K562 (cell line): ENCODE data around the gene ZNF77. TPM values are rescaled to one million over a fixed set of nuclear protein-coding genes. Genes with fewer than 3 reads are reported as not detected.

ENCODE experiments used
- CCNT2 ChIP-seq: IDR thresholded peaks from 2 replicates; pipeline ENCODE4 v1.6.1; 2011; ENCODE audit warnings: borderline replicate concordance, low read depth, mild to moderate bottlenecking, moderate library complexity, mixed read lengths, low read length; ENCODE audit not compliant: insufficient read length; ENCODE audit errors: extremely low read depth
- FOS ChIP-seq: IDR thresholded peaks from 3 replicates; pipeline ENCODE4 v1.6.1; 2011; ENCODE audit not compliant: insufficient read length; ENCODE audit errors: extremely low read depth
- FOXK1 ChIP-seq: sonication (generic); formaldehyde crosslinking; IDR thresholded peaks from 2 replicates; pipeline ENCODE4 v1.8.0; 2022; ENCODE audit warnings: missing genetic modification reagents, mild to moderate bottlenecking, borderline replicate concordance
- MAZ ChIP-seq, 2 experiments: fragments of 450-650 bp in 1 of 2; sonication (generic) in 1 of 2; formaldehyde crosslinking; IDR thresholded peaks in 1 of 2; conservative IDR thresholded peaks in 1 of 2; 2 replicates each; pipeline versions ENCODE4 v1.4.0 to v1.5.0; 2020; ENCODE audit warnings: mild to moderate bottlenecking in 1 of 2, missing genetic modification reagents in 1 of 2
- NCOA2 ChIP-seq, 2 experiments: fragments of 450-650 bp; IDR thresholded peaks; 2 replicates each; pipeline ENCODE4 v1.6.1; 2018; ENCODE audit warnings: mild to moderate bottlenecking in 2 of 2, moderate library complexity in 1 of 2; ENCODE audit not compliant: partially characterized antibody in 2 of 2
- RBFOX2 ChIP-seq: fragments of 200-400 bp; formaldehyde crosslinking; IDR thresholded peaks from 2 replicates; pipeline ENCODE4 v1.6.1; 2017; ENCODE audit warnings: low read depth, mild to moderate bottlenecking, low read length, moderate library complexity
- TCF7L2 ChIP-seq: fragments of 150-350 bp; IDR thresholded peaks from 2 replicates; pipeline ENCODE4 v1.6.1; 2016; ENCODE audit warnings: low read depth, mild to moderate bottlenecking, low read length, moderate library complexity
- ZBTB7A ChIP-seq: IDR thresholded peaks from 2 replicates; pipeline ENCODE4 v1.6.1; 2011; ENCODE audit warnings: low read depth, mild to moderate bottlenecking, low read length, moderate library complexity, borderline replicate concordance; ENCODE audit not compliant: control insufficient read depth
- ZFX ChIP-seq: sonication (generic); formaldehyde crosslinking; IDR thresholded peaks from 2 replicates; pipeline ENCODE4 v1.8.0; 2022; ENCODE audit warnings: mild to moderate bottlenecking, missing genetic modification reagents, moderate library complexity
- polyA plus RNA-seq, 8 experiments: library from polyadenylated mRNA; depleted of rRNA in 4 of 8; stranded (reverse) in 5 of 8; unstranded in 3 of 8; fragments of >200 nt; fragmentation: Nextera tagmentation in 2 of 8; fragmentation: Illumina TruSeq in 1 of 8; extraction: Ambion mirVana in 2 of 8; extraction: Trizol in 1 of 8; gene quantifications; 2 replicates each; pipeline versions ENCODE4 v1.2.1 to v1.2.3, GENCODE V29; 2011 to 2014; ENCODE audit warnings: inconsistent platforms in 1 of 8, missing spikeins in 1 of 8
- total RNA-seq, 7 experiments: library from RNA; depleted of rRNA in 6 of 7; stranded (reverse); fragments of >200 nt in 6 of 7; fragmentation: Illumina TruSeq in 2 of 7; extraction: Trizol in 2 of 7; gene quantifications; 2 replicates each; pipeline versions ENCODE4 v1.2.1 to v1.2.3, GENCODE V29; 2011 to 2021; ENCODE audit warnings: low replicate concordance in 1 of 7
- TF ChIP-seq, protein P1 (sequence below), 2 experiments: fragments of 450-650 bp in 1 of 2; sonication (generic) in 1 of 2; formaldehyde crosslinking in 1 of 2; IDR thresholded peaks; 2 replicates each; pipeline versions ENCODE4 v1.7.1 to v1.9.0; 2016 to 2022; ENCODE audit warnings: inconsistent platforms in 1 of 2, mild to moderate bottlenecking in 1 of 2, missing genetic modification reagents in 1 of 2
- TF ChIP-seq, protein P2 (sequence below), 2 experiments: IDR thresholded peaks; 2 replicates each; pipeline ENCODE4 v1.6.1; 2011; ENCODE audit warnings: borderline replicate concordance in 1 of 2, control low read depth in 1 of 2, low read depth in 1 of 2, low read length in 1 of 2, mild to moderate bottlenecking in 1 of 2, mixed read lengths in 1 of 2, moderate library complexity in 1 of 2; ENCODE audit not compliant: insufficient read depth in 1 of 2, insufficient read length in 1 of 2, poor library complexity in 1 of 2, severe bottlenecking in 1 of 2; ENCODE audit errors: extremely low read depth in 1 of 2

The ZNF77 gene
- total and polyA plus RNA-seq, 9 of the 15 experiments (the other 6 are each of a cell fraction or from before 2014, with no cell fraction given), result 4.3 to 14.5 (median 7.7) TPM

DNA sequence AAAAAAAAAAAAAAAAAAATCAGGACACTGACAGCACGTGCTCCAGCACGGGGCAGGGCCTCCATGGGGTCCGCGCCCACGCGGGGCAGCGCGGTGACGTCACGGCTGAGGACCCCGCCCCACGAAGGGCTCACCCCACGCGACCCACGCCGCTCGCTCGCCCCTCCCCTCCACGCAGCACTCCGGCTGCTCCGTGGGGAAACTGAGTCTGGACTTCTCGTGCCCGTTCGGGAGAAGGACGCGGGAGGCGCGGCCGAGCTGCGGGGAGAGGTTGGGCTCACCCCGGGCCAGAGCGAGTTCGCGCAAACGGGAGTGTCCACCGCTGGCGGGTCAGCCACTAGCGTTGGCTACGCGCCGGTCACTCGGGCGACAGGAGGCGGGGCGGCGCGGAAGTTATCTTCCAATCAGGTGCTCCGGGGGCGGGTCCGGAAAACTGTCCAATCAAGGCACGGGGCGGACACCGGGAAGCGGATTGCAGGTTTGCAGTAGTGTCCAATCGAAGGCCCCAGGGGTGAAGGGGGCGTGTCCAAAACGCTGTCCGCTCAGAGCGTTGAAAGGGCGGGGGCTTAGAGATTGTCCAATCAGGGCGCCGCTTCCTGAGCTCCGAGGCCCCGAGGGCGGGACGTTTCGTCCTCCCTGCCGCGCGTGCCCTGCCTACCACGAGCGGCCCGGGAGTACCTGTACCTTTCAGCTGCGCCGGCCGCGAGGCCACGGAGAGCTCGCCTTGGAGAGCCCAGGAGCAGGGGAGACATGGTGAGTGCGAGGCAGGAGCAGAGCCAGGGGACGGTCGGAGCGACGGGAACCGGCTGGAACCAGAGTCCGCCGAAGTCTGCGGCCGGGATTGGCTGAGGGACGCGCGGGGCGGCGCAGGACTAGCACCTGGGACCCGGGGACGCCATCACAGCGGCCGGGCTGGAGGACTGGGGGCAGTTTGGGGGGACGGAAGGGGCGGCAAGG lies 44.2 kb downstream of the ZNF77 start, which contains the start of gene ZNF57 (continued):
- TF ChIP-seq CCNT2 (peak; percentile 9), TCF7L2 (no peak), ZBTB7A (0 out of 2 replicates have a peak, but pooled peaks have one; percentile 21), FOXK1 (peak; percentile 87; the same call in 1 of the 2 replicates), ZFX (peak; percentile 34; the same call in 1 of the 2 replicates), RBFOX2 (peak; percentile 85), FOS (peak; percentile 84), NCOA2 (IDR thresholded peaks at IDR 0.05; ENCODE audit: partially characterized antibody in 2 of 2) (no peak), MAZ (CRISPR knock-in tag; conservative IDR thresholded peaks at IDR 0.05 in 1 of 2, IDR thresholded peaks at IDR 0.05 in 1 of 2) (0 out of 4 replicates have a peak, but pooled peaks of 1 of the 2 experiments have one; percentile 25)
- TF ChIP-seq, protein P1, sequence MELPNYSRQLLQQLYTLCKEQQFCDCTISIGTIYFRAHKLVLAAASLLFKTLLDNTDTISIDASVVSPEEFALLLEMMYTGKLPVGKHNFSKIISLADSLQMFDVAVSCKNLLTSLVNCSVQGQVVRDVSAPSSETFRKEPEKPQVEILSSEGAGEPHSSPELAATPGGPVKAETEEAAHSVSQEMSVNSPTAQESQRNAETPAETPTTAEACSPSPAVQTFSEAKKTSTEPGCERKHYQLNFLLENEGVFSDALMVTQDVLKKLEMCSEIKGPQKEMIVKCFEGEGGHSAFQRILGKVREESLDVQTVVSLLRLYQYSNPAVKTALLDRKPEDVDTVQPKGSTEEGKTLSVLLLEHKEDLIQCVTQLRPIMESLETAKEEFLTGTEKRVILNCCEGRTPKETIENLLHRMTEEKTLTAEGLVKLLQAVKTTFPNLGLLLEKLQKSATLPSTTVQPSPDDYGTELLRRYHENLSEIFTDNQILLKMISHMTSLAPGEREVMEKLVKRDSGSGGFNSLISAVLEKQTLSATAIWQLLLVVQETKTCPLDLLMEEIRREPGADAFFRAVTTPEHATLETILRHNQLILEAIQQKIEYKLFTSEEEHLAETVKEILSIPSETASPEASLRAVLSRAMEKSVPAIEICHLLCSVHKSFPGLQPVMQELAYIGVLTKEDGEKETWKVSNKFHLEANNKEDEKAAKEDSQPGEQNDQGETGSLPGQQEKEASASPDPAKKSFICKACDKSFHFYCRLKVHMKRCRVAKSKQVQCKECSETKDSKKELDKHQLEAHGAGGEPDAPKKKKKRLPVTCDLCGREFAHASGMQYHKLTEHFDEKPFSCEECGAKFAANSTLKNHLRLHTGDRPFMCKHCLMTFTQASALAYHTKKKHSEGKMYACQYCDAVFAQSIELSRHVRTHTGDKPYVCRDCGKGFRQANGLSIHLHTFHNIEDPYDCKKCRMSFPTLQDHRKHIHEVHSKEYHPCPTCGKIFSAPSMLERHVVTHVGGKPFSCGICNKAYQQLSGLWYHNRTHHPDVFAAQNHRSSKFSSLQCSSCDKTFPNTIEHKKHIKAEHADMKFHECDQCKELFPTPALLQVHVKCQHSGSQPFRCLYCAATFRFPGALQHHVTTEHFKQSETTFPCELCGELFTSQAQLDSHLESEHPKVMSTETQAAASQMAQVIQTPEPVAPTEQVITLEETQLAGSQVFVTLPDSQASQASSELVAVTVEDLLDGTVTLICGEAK (IDR thresholded peaks at IDR 0.05), result no peak
- TF ChIP-seq, protein P1 (CRISPR knock-in tag; IDR thresholded peaks at IDR 0.05), result peak; percentile 48; the same call in 1 of the 2 replicates
- TF ChIP-seq, protein P2, sequence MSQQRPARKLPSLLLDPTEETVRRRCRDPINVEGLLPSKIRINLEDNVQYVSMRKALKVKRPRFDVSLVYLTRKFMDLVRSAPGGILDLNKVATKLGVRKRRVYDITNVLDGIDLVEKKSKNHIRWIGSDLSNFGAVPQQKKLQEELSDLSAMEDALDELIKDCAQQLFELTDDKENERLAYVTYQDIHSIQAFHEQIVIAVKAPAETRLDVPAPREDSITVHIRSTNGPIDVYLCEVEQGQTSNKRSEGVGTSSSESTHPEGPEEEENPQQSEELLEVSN (IDR thresholded peaks at IDR 0.05; ENCODE audit: borderline replicate concordance in 1 of 2, extremely low read depth in 1 of 2, insufficient read depth in 1 of 2, insufficient read length in 1 of 2, low read depth in 1 of 2, low read length in 1 of 2, poor library complexity in 1 of 2, severe bottlenecking in 1 of 2), result peak; percentile 49 to 84
